ENCODE data around the gene CD34. TPM values are rescaled to one million over a fixed set of nuclear protein-coding genes. Genes with fewer than 3 reads are reported as not detected.
A peak's percentile ranks its signal among the peaks of the same experiment; 100 is the strongest.

The CD34 gene
- total RNA-seq, 4 donors from 2014 or later: 11.1 to 31.1 (median 17.1) TPM

DNA sequence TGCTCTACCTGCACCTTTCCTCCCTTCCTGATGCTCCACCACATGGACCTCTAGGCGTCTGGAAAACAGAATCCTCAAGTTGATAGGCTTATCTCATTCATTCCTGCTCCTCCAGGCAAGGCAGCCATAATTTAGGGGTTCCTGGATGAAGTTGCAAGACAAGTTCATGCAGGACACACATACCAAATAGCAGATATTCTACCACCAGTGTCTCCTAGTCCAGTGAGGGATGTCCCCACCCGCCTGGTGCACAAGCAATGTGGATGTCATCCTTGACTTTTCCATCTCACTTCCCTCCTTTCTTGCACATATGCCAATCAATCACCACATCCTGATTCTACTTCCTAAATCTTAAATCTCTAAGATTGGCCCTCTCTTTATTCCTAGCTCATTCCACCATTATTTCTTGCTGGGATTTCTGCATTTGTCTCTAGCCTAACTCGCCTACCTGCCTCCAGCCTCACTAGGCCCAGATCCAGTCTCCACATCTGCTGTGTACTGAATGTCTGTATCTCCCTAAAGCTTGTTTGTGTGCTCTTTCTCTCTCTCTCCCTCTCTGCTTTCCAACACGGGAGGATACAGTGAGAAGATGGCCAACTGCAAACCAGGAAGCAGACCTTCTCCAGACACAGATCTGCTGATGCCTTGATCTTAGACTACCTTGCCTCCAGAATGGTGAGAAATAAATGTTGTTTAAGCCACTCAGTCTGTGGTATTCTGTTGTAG, 40.5 kb downstream of the CD34 start:
- Histone ChIP-seq H3K27ac (no peak overlapping the region), H3K27me3 (no peaks in the 10 kb centered on the region), H3K36me3 (no peaks in the 10 kb centered on the region), H3K9me3 (no peaks in the 10 kb centered on the region), H3K4me1 (peaks cover 75% of the 10 kb centered on the region), H3K4me3 (no peak overlapping the region)
- 69% methylated on average over 4 of the region's 4 CpGs for WGBS
- no peak for DNase-seq (ENCODE audit: low spot score in 2 of 2)
- TF ChIP-seq POLR2AphosphoS5 (IDR thresholded peaks at IDR 0.05) (no peak), EP300 (IDR thresholded peaks at IDR 0.05) (no peak), POLR2A (IDR thresholded peaks at IDR 0.05) (no peak)
- TF ChIP-seq, protein P1, sequence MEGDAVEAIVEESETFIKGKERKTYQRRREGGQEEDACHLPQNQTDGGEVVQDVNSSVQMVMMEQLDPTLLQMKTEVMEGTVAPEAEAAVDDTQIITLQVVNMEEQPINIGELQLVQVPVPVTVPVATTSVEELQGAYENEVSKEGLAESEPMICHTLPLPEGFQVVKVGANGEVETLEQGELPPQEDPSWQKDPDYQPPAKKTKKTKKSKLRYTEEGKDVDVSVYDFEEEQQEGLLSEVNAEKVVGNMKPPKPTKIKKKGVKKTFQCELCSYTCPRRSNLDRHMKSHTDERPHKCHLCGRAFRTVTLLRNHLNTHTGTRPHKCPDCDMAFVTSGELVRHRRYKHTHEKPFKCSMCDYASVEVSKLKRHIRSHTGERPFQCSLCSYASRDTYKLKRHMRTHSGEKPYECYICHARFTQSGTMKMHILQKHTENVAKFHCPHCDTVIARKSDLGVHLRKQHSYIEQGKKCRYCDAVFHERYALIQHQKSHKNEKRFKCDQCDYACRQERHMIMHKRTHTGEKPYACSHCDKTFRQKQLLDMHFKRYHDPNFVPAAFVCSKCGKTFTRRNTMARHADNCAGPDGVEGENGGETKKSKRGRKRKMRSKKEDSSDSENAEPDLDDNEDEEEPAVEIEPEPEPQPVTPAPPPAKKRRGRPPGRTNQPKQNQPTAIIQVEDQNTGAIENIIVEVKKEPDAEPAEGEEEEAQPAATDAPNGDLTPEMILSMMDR (IDR thresholded peaks at IDR 0.05): no peak

DNA sequence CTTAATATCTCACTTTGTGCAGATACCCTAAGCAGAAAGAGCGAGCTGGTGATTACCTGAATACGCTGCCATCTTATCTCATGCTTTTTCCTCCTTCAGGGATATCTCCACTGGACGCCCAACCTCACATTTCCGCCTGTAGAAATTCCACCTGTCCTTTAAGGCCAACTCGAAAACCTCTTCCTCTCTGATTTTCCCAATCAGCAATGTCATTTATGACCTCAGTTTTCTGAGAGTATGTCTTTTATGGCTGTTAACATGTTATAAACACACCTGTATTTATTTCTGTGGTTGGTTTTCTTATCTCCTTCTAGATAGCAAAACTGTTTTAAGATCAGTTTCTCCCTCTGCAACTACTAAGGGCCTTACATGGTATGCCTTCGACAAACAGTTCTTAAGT, 41.1 kb downstream of the CD34 start:
- DNase-seq (ENCODE audit: low spot score in 2 of 2): no peak
- Histone ChIP-seq H3K4me1 (peaks cover 81% of the 10 kb centered on the region), H3K27me3 (no peaks in the 10 kb centered on the region), H3K27ac (no peak overlapping the region), H3K9me3 (no peaks in the 10 kb centered on the region), H3K36me3 (no peaks in the 10 kb centered on the region), H3K4me3 (no peak overlapping the region)
- TF ChIP-seq EP300 (IDR thresholded peaks at IDR 0.05) (no peak), POLR2A (IDR thresholded peaks at IDR 0.05) (no peak), POLR2AphosphoS5 (IDR thresholded peaks at IDR 0.05) (no peak)
- TF ChIP-seq, protein P1 (IDR thresholded peaks at IDR 0.05): no peak
- WGBS: 95% methylated on average over 6 of the region's 6 CpGs

DNA sequence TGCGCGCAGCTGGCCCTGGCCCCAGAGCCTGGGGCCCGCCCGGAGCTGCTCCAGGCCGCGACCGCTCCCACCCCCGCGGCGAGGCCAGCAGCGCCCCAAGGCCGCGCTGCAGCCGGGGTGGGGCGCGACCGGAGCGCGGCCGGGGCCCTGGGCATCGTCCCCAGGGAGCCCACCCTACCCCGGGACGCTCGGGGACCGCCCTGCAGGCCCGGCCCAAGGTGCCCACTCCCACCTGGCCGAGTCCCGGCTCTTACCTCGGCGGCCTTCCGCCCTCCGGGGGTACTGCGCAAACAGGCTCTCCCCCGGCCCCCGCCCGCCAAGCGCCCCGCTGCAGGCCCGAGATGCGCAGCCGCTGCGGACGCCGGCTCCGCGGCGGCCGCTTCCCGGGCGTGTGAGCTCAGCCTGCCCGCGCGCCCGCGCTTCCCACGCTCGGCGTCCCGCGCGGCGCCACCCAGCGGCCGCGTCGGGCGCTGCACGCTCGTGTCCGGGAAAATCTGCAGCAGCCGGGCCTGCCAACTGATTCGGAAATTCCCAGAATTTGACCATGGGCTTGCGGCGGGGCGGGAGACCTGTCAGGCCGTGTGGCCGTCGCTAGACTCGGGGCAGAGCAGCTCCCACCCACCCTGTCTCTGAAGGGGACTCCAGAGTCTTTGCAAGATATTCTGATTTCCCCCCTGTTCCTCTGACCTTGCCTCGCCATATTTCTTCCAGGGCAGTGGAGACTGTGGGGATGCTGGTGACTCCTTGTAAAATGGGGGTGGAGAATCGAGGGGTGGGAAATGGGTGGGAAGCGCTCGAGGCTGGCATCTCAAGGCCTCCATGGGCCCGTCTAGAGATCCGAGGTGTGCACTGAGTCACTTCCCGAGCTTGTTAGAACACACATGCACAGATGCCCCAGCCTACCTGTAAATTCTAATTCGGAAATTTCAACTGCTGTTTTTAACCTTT, 41.9 kb downstream of the CD34 start:
- Histone ChIP-seq H3K27ac (peak overlapping the region; percentile 95), H3K4me1 (peaks cover 87% of the 10 kb centered on the region), H3K9me3 (no peaks in the 10 kb centered on the region), H3K36me3 (peaks cover 3% of the 10 kb centered on the region), H3K27me3 (no peaks in the 10 kb centered on the region), H3K4me3 (peak overlapping the region; percentile 83)
- TF ChIP-seq, protein P1 (IDR thresholded peaks at IDR 0.05): peak; percentile 89 to 91
- TF ChIP-seq EP300 (IDR thresholded peaks at IDR 0.05) (no peak), POLR2AphosphoS5 (IDR thresholded peaks at IDR 0.05) (no peak), POLR2A (IDR thresholded peaks at IDR 0.05) (peak in 1 of 2 donors; percentile 72)
- 6% methylated on average over 37 of the region's 87 CpGs for WGBS
- DNase-seq (ENCODE audit: low spot score in 2 of 2): peak; percentile 86 to 87

DNA sequence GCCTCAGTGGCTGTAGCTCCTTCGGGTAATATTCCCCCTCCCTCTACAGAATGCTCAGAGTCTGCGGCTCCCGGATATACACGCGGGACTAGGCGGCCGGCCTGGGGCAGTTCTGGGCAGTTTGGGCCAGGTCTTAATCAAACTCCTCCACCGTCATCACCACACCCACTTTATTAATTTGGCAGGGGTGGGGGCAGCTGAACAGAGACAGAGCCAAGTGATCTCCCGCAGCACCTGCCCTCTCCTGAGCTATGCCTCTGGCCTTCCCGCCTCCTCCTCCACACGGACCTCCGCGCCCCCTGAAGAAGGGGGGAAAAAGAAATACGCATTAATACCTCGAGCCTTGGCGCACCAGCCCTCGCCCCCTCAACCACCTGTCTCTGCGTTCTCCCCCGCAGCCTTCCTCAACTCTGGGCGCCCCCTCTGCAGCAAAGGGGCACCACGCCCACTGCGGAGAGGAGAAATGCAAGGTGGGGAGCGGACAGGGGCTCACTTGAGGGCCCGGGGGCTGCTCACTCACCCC, 42.6 kb downstream of the CD34 start:
- Histone ChIP-seq H3K36me3 (peaks cover 6% of the 10 kb centered on the region), H3K4me3 (peak overlapping the region; percentile 83), H3K27ac (peak overlapping the region; percentile 95), H3K27me3 (no peaks in the 10 kb centered on the region), H3K9me3 (no peaks in the 10 kb centered on the region), H3K4me1 (peaks cover 88% of the 10 kb centered on the region)
- TF ChIP-seq POLR2AphosphoS5 (IDR thresholded peaks at IDR 0.05) (no peak), EP300 (IDR thresholded peaks at IDR 0.05) (no peak), POLR2A (IDR thresholded peaks at IDR 0.05) (no peak)
- under 1% methylated on average over 21 of the region's 24 CpGs for WGBS
- peak in 1 of 2 donors; percentile 84 for DNase-seq (ENCODE audit: low spot score in 2 of 2)

DNA sequence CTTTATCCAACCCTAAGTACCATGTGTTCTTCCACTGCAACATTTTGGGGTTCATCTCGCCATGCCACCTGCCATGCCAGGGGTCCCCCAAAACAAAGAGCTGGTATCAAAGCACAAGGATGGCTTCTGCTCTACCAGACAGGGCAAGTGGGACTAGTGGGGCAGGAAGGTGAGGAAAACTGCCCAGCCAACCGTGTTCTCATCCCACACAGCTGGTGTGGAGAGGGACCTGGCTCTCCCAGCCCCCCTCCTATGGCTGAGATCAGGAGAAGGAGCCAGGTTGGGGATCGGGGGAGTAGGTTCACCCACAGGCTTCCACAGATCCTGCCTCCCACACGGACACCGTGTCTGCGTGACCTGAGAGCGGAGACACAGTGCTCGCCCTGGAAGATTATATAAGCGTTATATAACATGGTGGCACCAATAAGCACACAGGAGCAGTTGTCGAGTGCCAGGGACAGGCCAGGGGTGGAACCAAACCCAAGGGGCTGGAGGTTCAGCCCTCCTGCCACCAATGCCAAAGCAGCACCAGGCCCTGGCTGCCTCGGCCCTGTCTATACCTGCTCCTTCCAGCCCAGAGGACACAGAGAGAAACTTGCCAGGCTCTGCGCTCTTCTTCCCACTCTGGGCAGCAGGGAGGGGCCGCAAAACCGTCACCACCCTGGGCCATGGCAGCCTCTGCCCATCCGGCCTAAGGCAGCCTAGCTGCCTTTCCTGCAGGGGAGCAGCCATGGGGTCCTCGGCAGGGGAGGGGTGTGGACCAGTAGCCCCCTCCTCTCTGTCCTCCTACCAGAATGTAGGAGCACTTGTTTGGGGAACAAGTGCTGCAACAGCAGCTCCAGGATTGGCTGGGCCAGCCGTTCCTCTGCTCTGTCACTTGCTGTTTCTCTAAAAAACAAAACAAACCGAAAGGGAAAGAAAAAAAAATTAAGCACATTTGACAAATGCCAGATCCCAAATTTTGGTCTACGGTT, 43.5 kb downstream of the CD34 start:
- H3K4me3 ChIP-seq: peak overlapping the region; percentile 83
- WGBS: 30% methylated on average over 15 of the region's 19 CpGs
- H3K27me3 ChIP-seq: no peaks in the 10 kb centered on the region
- H3K27ac ChIP-seq: peak overlapping the region; percentile 95
- peak; percentile 82 to 85 for DNase-seq (ENCODE audit: low spot score in 2 of 2)
- H3K9me3 ChIP-seq: no peaks in the 10 kb centered on the region
- H3K4me1 ChIP-seq: peaks cover 86% of the 10 kb centered on the region
- no peak for TF ChIP-seq POLR2AphosphoS5 (IDR thresholded peaks at IDR 0.05)
- TF ChIP-seq EP300 (IDR thresholded peaks at IDR 0.05): no peak
- peak in 1 of 2 donors; percentile 17 for TF ChIP-seq POLR2A (IDR thresholded peaks at IDR 0.05)
- peaks cover 6% of the 10 kb centered on the region for H3K36me3 ChIP-seq
